NCI-H1694 treated with DMSO at 0.1 percent for 48 hours (cell line): Measurements from ENCODE around the gene SHISAL1.
"Not testable (repeated sequence)": the region's sequence is repeated elsewhere in the genome, so short reads cannot be mapped to it uniquely, and the experiment has no call there.

ENCODE experiments used
- DNase-seq: peaks from one replicate; lab custom pipeline; 2025; lab: John Stamatoyannopoulos, UW

The SHISAL1 gene

DNA sequence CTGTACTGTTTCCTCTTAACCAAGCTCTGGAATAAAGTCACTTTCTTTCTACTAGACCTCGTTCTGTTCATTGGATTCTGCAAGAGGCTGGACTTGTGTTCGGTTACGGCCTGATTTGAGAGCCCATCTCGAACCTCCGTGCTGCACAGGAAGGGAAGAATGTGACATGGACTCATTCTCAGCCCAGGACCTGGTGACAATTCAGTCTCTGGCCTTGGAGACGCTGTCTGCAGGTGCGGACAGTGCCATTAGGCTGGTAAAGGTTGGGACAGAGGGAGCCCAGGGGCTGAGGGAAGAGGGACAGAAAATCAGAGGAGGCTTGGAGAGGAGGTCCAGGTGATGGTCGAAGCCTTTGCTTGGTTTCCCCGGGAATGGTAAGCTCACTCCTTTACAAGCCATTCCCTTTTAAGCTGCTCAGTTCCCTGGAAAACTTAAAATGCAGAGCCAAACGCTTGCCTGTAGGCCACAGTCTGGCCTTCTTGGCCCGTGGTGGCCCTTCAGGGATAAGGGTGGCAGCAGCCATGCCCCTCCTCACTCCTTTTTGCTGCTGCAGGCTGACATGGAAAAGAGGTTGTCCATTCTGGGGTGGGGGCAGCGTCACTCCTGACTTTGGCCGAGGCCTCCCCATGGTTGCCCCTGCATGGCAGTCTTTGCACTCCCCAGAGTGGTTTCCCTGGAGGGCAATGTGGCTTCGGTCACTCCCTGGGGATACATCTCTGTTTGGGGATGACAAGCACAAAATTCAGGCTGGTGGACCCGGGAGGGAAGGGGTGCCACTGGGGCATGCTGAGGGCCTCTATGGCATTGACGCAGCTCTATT lies 52.3 kb downstream of the SHISAL1 start:
- DNase-seq: no peak

GRCh38 chr22:44259366-44260215 lies 53.2 kb downstream of the SHISAL1 start:
- no peak for DNase-seq

- no peak for DNase-seq
Observed at GRCh38 chr22:44256556-44257485, 55.9 kb downstream of the SHISAL1 start.

DNA sequence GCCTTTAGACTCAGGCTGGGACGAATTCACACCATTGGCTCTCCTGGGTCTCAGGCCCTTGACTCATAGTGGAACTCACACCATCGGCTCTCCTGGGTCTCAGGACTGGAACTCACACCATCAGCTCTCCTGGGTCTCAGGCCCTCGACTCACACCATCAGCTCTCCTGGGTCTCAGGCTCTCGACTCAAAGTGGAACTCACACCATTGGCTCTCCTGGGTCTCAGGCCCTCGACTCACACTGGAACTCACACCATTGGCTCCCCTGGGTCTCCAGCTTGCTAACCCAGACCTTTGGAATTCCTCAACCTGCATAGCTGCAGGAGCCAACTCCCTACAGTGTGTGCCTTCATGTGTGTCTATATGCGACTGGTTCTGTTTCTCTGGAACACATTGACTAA lies 56.7 kb downstream of the SHISAL1 start:
- no peak for DNase-seq

GRCh38 chr22:44254811-44255210 lies 57.9 kb downstream of the SHISAL1 start:
- DNase-seq: no peak

DNA sequence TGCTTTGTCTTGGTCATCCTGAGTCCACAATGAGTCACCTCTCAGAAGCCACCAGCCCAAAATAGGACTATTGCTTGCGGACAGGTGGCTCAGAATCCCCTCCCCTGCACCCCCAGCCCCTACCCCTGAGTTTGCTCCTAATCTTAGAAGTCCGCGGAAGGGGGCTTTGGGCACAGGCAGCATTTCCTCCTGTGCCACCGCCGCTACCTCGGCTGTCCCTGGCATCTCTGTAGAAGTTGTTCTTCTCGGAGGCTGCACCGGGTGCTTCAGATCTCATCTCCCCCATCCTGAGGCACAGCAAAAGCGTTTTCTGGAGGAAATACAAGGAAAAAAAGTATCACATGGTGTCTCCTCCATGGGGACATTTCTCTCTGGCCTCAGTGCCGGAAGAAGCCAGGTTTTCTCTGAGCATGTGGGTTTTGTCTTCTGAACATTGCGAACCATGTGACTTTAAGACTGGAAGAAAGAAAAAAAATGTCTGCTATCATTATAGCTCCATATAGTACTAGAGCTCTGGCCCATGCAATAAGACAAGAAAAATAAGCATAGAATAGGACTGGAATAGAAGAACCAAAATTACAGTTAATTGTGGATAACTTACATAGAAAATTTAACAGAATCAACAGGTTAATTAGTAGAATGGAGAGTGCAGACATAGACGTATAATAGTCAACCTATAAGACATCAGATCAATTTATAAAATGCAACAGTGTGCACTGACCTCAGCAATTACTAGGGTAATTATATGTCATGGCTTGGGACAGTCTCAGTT lies 63.2 kb downstream of the SHISAL1 start:
- DNase-seq: no peak

- DNase-seq: no peak
Observed at GRCh38 chr22:44248926-44249325, 63.8 kb downstream of the SHISAL1 start.

- DNase-seq: no peak
Observed at GRCh38 chr22:44247923-44248892, 64.5 kb downstream of the SHISAL1 start.

DNA sequence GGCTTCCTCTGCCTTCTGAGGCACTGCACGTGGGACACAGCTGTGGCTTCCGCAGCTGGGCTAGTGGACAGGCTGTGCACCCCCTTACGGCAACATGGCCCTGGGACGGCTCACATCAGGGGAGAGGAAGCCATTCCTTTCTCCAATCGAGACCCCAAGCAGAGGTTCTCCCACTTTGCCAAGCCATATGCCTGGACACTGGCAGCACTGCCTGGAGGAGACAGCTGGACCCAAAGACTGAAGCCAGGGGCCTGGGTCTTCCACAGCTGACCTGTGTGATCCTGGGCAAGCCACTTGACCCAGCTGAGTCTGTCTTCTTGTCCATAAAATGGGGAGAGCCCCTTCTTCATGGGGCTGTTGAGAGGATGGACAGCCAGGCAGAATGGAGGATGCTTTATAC lies 65.4 kb downstream of the SHISAL1 start:
- no peak for DNase-seq

DNA sequence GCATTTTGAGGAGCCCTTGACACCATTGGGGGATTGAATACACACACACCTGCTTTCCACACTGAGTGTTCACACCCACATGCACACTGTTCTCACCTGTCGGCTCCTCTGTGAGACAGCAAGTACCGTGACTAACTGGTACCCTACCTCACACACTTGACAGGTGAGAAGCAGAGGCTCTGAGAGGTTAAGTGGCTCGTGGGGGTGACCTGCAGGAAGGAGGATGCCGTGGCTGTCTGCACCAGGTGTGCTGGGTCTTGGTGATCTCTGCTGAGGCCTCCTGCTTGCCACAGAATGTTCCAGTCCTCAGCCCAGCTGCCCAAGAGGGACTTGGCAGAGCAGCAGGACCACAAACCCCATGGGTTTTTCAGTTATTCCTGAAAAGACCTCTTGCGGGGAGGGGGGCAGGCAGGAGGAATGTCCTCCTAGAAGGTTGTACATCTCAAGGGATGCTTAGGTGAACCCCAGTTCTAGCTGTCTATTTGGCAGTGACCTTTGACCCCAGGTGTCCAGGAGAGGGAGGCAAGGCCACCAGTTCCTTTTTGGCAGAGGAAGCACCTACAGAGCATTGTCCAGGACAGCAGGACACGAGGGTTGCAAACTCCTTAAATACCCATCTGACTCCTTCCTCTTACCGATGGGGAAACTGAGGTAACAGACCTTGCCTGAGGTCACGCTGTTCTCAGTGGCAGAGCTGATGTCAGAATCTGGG lies 66.0 kb downstream of the SHISAL1 start:
- no peak for DNase-seq

- no peak for DNase-seq
Observed at GRCh38 chr22:44245867-44246266, 66.9 kb downstream of the SHISAL1 start.

GRCh38 chr22:44245438-44245837 lies 67.3 kb downstream of the SHISAL1 start:
- no peak for DNase-seq

GRCh38 chr22:44244265-44244822 lies 68.4 kb downstream of the SHISAL1 start:
- no peak for DNase-seq

DNA sequence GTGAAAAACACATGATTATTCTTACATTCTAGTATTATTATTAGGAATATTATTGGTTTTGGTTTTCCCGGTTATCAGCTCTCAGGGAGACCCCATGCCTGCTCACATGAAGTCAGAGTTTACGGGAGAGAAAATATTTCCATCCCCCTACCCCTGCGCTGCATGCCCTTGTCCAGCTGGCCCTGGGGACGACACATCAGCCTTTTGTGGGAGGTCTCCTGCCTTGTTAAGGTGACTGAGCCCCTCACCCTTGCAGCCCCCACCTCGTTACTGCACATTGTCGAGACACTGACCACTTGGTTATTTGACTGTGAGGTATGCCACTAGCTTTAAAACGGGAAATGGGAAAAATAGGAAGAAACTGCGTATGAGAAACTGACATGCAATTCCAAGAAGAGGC lies 69.0 kb downstream of the SHISAL1 start:
- no peak for DNase-seq

- DNase-seq: peak; percentile 9
Observed at GRCh38 chr22:44242946-44243724, 69.6 kb downstream of the SHISAL1 start.

DNA sequence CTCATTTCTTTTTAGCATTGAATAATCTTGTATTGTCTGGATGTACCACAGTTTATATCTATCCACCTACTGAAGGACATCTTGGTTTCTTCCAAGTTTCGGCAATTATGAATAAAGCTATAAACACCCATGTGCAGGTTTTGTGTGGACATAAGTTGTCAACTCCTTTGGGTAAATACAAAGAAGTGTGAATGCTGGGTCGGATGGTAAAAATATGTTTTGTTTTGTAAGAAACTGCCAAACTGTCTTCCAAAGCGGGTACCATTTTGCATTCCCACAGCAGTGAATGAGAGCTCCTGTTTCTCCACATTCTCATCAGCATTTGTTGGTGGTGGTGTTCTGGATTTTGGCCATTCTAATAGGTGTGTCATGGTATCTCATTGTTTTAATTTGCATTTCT lies 71.6 kb downstream of the SHISAL1 start:
- DNase-seq: not testable (repeated sequence)

- no peak for DNase-seq
Observed at GRCh38 chr22:44237290-44237689, 75.5 kb downstream of the SHISAL1 start.

DNA sequence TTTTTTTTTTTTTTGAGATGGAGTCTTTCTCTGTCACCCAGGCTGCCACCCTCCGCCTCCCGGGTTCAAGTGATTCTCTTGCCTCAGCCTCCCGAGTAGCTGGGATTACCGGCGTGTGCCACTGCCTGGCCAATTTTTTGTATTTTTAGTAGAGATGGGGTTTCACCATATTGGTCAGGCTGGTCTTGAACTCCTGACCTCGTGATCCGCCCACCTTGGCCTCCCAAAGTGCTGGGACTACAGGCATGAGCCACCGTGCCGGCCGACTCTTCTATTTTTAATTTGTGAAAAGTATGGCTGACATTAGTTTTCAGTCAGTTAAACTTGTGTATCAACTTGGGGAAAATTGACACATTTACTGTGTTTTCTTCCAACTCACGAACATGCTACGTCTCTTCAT lies 78.4 kb downstream of the SHISAL1 start:
- not testable (repeated sequence) for DNase-seq
